ENCODE measurements around the gene SPON1. TPM values are rescaled to one million over a fixed set of nuclear protein-coding genes. Genes with fewer than 3 reads are reported as not detected.

The SPON1 gene
- total RNA-seq, 1 experiment from 2014 or later: not detected

DNA sequence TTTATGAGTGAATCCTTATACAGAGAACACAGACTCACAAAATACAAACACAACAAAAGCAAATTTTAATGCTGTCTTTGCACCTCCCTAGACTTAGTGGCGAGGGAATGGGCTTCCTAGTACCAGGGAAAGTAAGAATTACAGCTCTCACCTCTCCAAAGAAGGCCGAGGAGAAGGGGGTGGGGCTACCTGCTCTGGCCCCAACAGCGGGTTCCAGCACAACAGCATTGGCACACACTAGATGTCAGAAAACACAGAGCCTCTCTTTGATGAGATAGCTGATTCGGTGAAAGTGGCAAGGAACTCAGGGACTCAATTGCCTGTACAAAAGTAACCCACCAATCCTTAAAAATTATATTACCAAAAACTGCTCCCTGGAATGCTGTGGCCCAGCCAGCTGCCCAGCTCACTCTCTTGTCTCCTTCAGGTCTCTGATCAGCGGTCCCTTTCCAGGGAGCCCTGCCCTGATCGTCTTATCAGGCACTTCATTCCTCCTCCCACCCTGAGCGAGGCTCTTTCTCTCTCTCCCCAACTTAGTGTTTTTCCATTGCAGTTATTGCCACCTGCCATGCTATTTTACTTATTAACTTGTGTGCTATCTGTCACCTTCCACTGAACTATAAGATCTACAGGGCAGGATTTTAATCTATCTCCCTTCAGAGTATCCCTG, 30.7 kb downstream of the SPON1 start:
- ATAC-seq (no peak), DNase-seq (no peak)
- no peak overlapping the region for H3K4me3 ChIP-seq (ENCODE audit: low read length)
- no peak overlapping the region for H3K4me2 ChIP-seq (ENCODE audit: low read length)
- no peak overlapping the region; the same call in 1 of the 2 replicates for H3K27ac ChIP-seq (ENCODE audit: low read length)
- H4K20me1 ChIP-seq (ENCODE audit: low read length): no peaks in the 10 kb centered on the region
- no peaks in the 10 kb centered on the region for H3F3A ChIP-seq (ENCODE audit: low read length, unreplicated experiment)
- intact Hi-C loops (cut with micrococcal nuclease): loop anchor here (2.0 kb wide), 1 partner anchor 30 kb away; no protein-coding TSS in a partner anchor
- H3K79me2 ChIP-seq (ENCODE audit: low read length): no peaks in the 10 kb centered on the region
- no peaks in the 10 kb centered on the region for H3K27me3 ChIP-seq (ENCODE audit: low read length)
- no TSS peak for BruUV-seq (replicated peaks)
- H3K9ac ChIP-seq (ENCODE audit: low read length): no peak overlapping the region; the same call in 1 of the 2 replicates
- ChIA-PET CTCF (no interaction called here), POLR2A (ENCODE audit: unreplicated experiment) (no interaction called here)
- H3K36me3 ChIP-seq (ENCODE audit: low read depth, low read length): no peaks in the 10 kb centered on the region
- no peaks in the 10 kb centered on the region for H3K9me2 ChIP-seq (replicated peaks; ENCODE audit: low read length)
- peaks cover 25% of the 10 kb centered on the region for H3K4me1 ChIP-seq (ENCODE audit: insufficient read depth, low read length)
- TF ChIP-seq, protein P1, sequence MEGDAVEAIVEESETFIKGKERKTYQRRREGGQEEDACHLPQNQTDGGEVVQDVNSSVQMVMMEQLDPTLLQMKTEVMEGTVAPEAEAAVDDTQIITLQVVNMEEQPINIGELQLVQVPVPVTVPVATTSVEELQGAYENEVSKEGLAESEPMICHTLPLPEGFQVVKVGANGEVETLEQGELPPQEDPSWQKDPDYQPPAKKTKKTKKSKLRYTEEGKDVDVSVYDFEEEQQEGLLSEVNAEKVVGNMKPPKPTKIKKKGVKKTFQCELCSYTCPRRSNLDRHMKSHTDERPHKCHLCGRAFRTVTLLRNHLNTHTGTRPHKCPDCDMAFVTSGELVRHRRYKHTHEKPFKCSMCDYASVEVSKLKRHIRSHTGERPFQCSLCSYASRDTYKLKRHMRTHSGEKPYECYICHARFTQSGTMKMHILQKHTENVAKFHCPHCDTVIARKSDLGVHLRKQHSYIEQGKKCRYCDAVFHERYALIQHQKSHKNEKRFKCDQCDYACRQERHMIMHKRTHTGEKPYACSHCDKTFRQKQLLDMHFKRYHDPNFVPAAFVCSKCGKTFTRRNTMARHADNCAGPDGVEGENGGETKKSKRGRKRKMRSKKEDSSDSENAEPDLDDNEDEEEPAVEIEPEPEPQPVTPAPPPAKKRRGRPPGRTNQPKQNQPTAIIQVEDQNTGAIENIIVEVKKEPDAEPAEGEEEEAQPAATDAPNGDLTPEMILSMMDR (conservative IDR thresholded peaks at IDR 0.05; ENCODE audit: low read depth, low read length): no peak
- 0 out of 2 replicates have a peak overlapping the region, but pooled peaks have one; percentile 85 for H2AFZ ChIP-seq (ENCODE audit: low read length)
- H3K9me3 ChIP-seq (ENCODE audit: low read length): no peaks in the 10 kb centered on the region

DNA sequence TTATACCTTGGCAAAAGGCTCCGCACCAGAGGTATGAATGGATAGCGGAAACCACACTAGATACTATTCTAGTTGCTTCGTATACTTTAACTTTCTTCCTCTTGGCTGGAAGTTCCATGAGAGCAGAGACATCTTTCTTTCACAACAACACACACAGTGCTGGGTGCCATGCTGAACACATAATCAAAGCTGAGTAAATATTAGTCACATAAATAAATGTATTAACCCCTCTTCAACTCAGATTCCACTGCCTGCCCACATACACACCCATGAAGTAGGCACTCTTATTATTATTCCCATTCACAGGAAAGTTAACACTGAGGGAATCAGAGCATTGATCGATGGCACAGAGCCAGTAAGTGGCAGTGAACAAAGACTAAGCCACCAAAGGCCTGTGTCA, 35.4 kb downstream of the SPON1 start:
- Histone ChIP-seq H3K4me2 (ENCODE audit: low read length) (0 out of 2 replicates have a peak overlapping the region, but pooled peaks have one; percentile 27), H3K36me3 (ENCODE audit: low read depth, low read length) (no peaks in the 10 kb centered on the region), H3K4me1 (ENCODE audit: insufficient read depth, low read length) (peaks cover 21% of the 10 kb centered on the region), H4K20me1 (ENCODE audit: low read length) (no peaks in the 10 kb centered on the region), H3F3A (ENCODE audit: low read length, unreplicated experiment) (no peaks in the 10 kb centered on the region), H3K9me2 (replicated peaks; ENCODE audit: low read length) (no peaks in the 10 kb centered on the region), H3K9me3 (ENCODE audit: low read length) (no peaks in the 10 kb centered on the region), H2AFZ (ENCODE audit: low read length) (no peak overlapping the region), H3K27ac (ENCODE audit: low read length) (no peak overlapping the region), H3K9ac (ENCODE audit: low read length) (no peak overlapping the region), H3K79me2 (ENCODE audit: low read length) (no peaks in the 10 kb centered on the region), H3K4me3 (ENCODE audit: low read length) (no peak overlapping the region), H3K27me3 (ENCODE audit: low read length) (no peaks in the 10 kb centered on the region)
- ChIA-PET CTCF (no interaction called here), POLR2A (ENCODE audit: unreplicated experiment) (no interaction called here)
- DNase-seq (peak; percentile 50), ATAC-seq (peak; percentile 96)
- TF ChIP-seq, protein P1 (conservative IDR thresholded peaks at IDR 0.05; ENCODE audit: low read depth, low read length): no peak
- no peak for TF ChIP-seq EZH2phosphoT487 (IDR thresholded peaks at IDR 0.05; ENCODE audit: borderline replicate concordance, low read length)
- no peak for TF ChIP-seq EZH2 (IDR thresholded peaks at IDR 0.05; ENCODE audit: low read length, unreplicated experiment)
- no TSS peak for BruUV-seq (replicated peaks)
- intact Hi-C loops (cut with micrococcal nuclease): no loop called here

DNA sequence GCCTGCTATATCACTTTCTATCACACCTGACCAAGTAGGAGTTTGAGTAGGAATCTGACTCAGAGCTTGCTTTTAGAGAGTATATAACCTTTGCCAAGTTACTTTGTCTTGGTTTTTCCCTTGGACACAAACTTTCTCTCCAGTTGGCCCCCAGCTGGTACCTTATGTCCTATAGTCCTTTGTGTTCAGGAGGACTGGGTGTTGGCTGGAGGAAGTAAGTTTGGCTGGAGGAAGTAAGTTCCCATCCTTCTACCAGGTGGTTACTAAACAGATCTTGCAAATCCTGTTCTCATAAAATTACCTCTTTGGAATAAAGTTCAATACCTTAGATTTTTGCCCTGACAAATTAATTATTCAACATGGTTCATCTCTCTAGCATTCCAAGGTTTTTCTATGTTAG, 37.2 kb downstream of the SPON1 start:
- H3K27me3 ChIP-seq (ENCODE audit: low read length): no peaks in the 10 kb centered on the region
- TF ChIP-seq EZH2 (IDR thresholded peaks at IDR 0.05; ENCODE audit: low read length, unreplicated experiment): no peak
- TF ChIP-seq, protein P1 (conservative IDR thresholded peaks at IDR 0.05; ENCODE audit: low read depth, low read length): no peak
- TF ChIP-seq EZH2phosphoT487 (IDR thresholded peaks at IDR 0.05; ENCODE audit: borderline replicate concordance, low read length): no peak
- H4K20me1 ChIP-seq (ENCODE audit: low read length): no peaks in the 10 kb centered on the region
- POLR2A ChIA-PET (ENCODE audit: unreplicated experiment): no interaction called here
- no peak overlapping the region for H2AFZ ChIP-seq (ENCODE audit: low read length)
- intact Hi-C loops (cut with micrococcal nuclease): no loop called here
- H3K4me3 ChIP-seq (ENCODE audit: low read length): no peak overlapping the region
- H3K27ac ChIP-seq (ENCODE audit: low read length): no peak overlapping the region
- no peak overlapping the region for H3K4me2 ChIP-seq (ENCODE audit: low read length)
- no peaks in the 10 kb centered on the region for H3F3A ChIP-seq (ENCODE audit: low read length, unreplicated experiment)
- peak; percentile 33 for DNase-seq
- no peaks in the 10 kb centered on the region for H3K9me3 ChIP-seq (ENCODE audit: low read length)
- H3K9ac ChIP-seq (ENCODE audit: low read length): no peak overlapping the region
- CTCF ChIA-PET: interaction anchor here (0.6 kb wide), 1 partner anchor 30 kb away, joined by 4 read pairs; no protein-coding TSS in a partner anchor
- peak; percentile 30 for ATAC-seq
- H3K36me3 ChIP-seq (ENCODE audit: low read depth, low read length): no peaks in the 10 kb centered on the region
- no peaks in the 10 kb centered on the region for H3K9me2 ChIP-seq (replicated peaks; ENCODE audit: low read length)
- no TSS peak for BruUV-seq (replicated peaks)
- H3K79me2 ChIP-seq (ENCODE audit: low read length): no peaks in the 10 kb centered on the region
- H3K4me1 ChIP-seq (ENCODE audit: insufficient read depth, low read length): peaks cover 18% of the 10 kb centered on the region; the same call in 1 of the 2 replicates
